NB4 (cell line): ENCODE data around the gene TCEANC.

Experiments
- POLR2A ChIP-seq: IDR thresholded peaks from 2 replicates; pipeline ENCODE4 v1.6.1; 2011; ENCODE audit warnings: mild to moderate bottlenecking; ENCODE audit not compliant: insufficient read length; ENCODE audit errors: extremely low read depth
- TF ChIP-seq, protein P1 (sequence below): IDR thresholded peaks from one replicate; pipeline ENCODE4 v1.5.1; 2012; ENCODE audit warnings: low read depth, low read length

GRCh38 chrX:13647709-13648212 is 5.2 kb upstream of the TCEANC start:
- TF ChIP-seq POLR2A: no peak
- TF ChIP-seq, protein P1, sequence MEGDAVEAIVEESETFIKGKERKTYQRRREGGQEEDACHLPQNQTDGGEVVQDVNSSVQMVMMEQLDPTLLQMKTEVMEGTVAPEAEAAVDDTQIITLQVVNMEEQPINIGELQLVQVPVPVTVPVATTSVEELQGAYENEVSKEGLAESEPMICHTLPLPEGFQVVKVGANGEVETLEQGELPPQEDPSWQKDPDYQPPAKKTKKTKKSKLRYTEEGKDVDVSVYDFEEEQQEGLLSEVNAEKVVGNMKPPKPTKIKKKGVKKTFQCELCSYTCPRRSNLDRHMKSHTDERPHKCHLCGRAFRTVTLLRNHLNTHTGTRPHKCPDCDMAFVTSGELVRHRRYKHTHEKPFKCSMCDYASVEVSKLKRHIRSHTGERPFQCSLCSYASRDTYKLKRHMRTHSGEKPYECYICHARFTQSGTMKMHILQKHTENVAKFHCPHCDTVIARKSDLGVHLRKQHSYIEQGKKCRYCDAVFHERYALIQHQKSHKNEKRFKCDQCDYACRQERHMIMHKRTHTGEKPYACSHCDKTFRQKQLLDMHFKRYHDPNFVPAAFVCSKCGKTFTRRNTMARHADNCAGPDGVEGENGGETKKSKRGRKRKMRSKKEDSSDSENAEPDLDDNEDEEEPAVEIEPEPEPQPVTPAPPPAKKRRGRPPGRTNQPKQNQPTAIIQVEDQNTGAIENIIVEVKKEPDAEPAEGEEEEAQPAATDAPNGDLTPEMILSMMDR: no peak
